Right cardiac atrium (tissue), 5 donors: ENCODE data around the gene GSK3A. TPM values are rescaled to one million over a fixed set of nuclear protein-coding genes. Genes with fewer than 3 reads are reported as not detected.

Source experiments
- ATAC-seq, 2 donors: fragments of 200-7000 bp; cut with Tn5 transposase; one replicate each; pipeline versions ENCODE4 v1.8.0 to v1.9.1; 2020; ENCODE audit warnings: moderate library complexity in 2 of 2, mild to moderate bottlenecking in 1 of 2
- DNase-seq, 3 donors: peaks; one replicate each; pipeline ENCODE4 v3.0.0-alpha.2; 2020
- H3K27ac ChIP-seq: one replicate; pipeline ENCODE4 v1.5.1; 2013; ENCODE audit warnings: mild to moderate bottlenecking, low read length, control low read depth, moderate library complexity
- H3K27me3 ChIP-seq: one replicate; pipeline ENCODE4 v1.6.1; 2013; ENCODE audit not compliant: control insufficient read depth, insufficient read depth
- H3K4me1 ChIP-seq: one replicate; pipeline ENCODE4 v1.6.1; 2013; ENCODE audit warnings: low read length; ENCODE audit not compliant: control insufficient read depth, insufficient read depth
- H3K4me3 ChIP-seq: one replicate; pipeline ENCODE4 v1.5.1; 2013; ENCODE audit warnings: low read length, control low read depth
- H3K9me3 ChIP-seq: one replicate; pipeline ENCODE4 v1.6.1; 2013; ENCODE audit warnings: low read length; ENCODE audit not compliant: control insufficient read depth
- WGBS: extraction: QIAGEN DNeasy Blood & Tissue Kit; methylation state at CpG from one replicate; pipeline ENCODE4 v1.1.7; 2013; 5-methylcytosine and 5-hydroxymethylcytosine counted together
- intact Hi-C, 4 donors: fragments of 100-400 bp; cut with DNase I; formaldehyde crosslinking; loops; one replicate each; pipeline versions ENCODE4 v1.11.0 to v1.14.0; 2022 to 2023
- polyA plus RNA-seq: library from polyadenylated mRNA; stranded (reverse); fragments of 200-250 nt; gene quantifications from one replicate; pipeline ENCODE4 v1.2.3, GENCODE V29; 2013
- total RNA-seq, 4 donors: library from RNA; stranded (reverse); fragmentation: NEBNext Ultra II Directional; extraction: Animal tissue kit (Norgen Biotek cat#: 25700); gene quantifications; one replicate each; pipeline ENCODE4 v1.2.1, GENCODE V29; 2021
- donor health status: healthy with polysubstance abuse.
- donor health status: DM: no; HTN: yes; CAD: no.
- donor health status: DM: no; HTN: no; CAD: no.
- donor health status: DM: no; HTN: yes; CAD: no; lungs with severe emphysema.
- donor health status: DM: yes; HTN: yes; CAD: no.

Gene GSK3A
- total and polyA plus RNA-seq, 5 donors, result 32.0 to 46.5 (median 36.2) TPM

GRCh38 chr19:42252365-42253244 is 10.2 kb upstream of the GSK3A start:
- peak; percentile 69 to 83 (median 78) for DNase-seq
- H3K9me3 ChIP-seq, result no peaks in the 10 kb centered on the region
- ATAC-seq, result peak; percentile 0
- H3K4me3 ChIP-seq, result peak overlapping the region; percentile 89
- H3K27ac ChIP-seq, result peak overlapping the region; percentile 85
- WGBS, result 2% methylated on average over 27 of the region's 27 CpGs
- peaks cover 13% of the 10 kb centered on the region for H3K4me1 ChIP-seq
- intact Hi-C loops, result no loop called here
- no peaks in the 10 kb centered on the region for H3K27me3 ChIP-seq

- H3K4me1 ChIP-seq, result peaks cover 13% of the 10 kb centered on the region
- intact Hi-C loops, result no loop called here
- H3K9me3 ChIP-seq, result no peaks in the 10 kb centered on the region
Observed at GRCh38 chr19:42251572-42252358, 9.4 kb upstream of the GSK3A start.

GRCh38 chr19:42250666-42251531 is 8.5 kb upstream of the GSK3A start:
- peak overlapping the region; percentile 10 for H3K4me3 ChIP-seq
- 5% methylated on average over 19 of the region's 19 CpGs for WGBS
- intact Hi-C loops, result no loop called here
- peaks cover 13% of the 10 kb centered on the region for H3K4me1 ChIP-seq
- ATAC-seq (no peak), DNase-seq (peak; percentile 69 to 83 (median 82))
- peak overlapping the region; percentile 75 for H3K27ac ChIP-seq
- no peaks in the 10 kb centered on the region for H3K9me3 ChIP-seq
- no peaks in the 10 kb centered on the region for H3K27me3 ChIP-seq

More at GRCh38 chr19:42251572-42252358, 9.4 kb upstream of the GSK3A start:
- WGBS, result 51% methylated on average over 4 of the region's 4 CpGs
- H3K27ac ChIP-seq, result peak overlapping the region; percentile 73
- no peak for ATAC-seq
- DNase-seq, result peak in 1 of 3 donors; percentile 35
- H3K4me3 ChIP-seq, result peak overlapping the region; percentile 89
- H3K27me3 ChIP-seq, result no peaks in the 10 kb centered on the region

GRCh38 chr19:42250183-42250665 is 7.8 kb upstream of the GSK3A start:
- peak in 1 of 2 donors; percentile 5 for ATAC-seq
- DNase-seq, result peak; percentile 80 to 85 (median 84)
- H3K4me1 ChIP-seq, result peaks cover 13% of the 10 kb centered on the region
- intact Hi-C loops, result no loop called here
- 27% methylated on average over 15 of the region's 15 CpGs for WGBS
- H3K27me3 ChIP-seq, result no peaks in the 10 kb centered on the region
- H3K4me3 ChIP-seq, result no peak overlapping the region
- H3K9me3 ChIP-seq, result no peaks in the 10 kb centered on the region
- peak overlapping the region; percentile 75 for H3K27ac ChIP-seq

GRCh38 chr19:42249769-42250168 is 7.4 kb upstream of the GSK3A start:
- H3K4me3 ChIP-seq, result no peak overlapping the region
- ATAC-seq, result no peak
- 59% methylated on average over 6 of the region's 6 CpGs for WGBS

GRCh38 chr19:42249149-42249750 is 6.8 kb upstream of the GSK3A start:
- Histone ChIP-seq H3K27ac (no peak overlapping the region), H3K9me3 (no peaks in the 10 kb centered on the region), H3K4me1 (peaks cover 18% of the 10 kb centered on the region), H3K4me3 (no peak overlapping the region), H3K27me3 (no peaks in the 10 kb centered on the region)
- no peak for ATAC-seq
- WGBS, result 77% methylated on average over 36 of the region's 36 CpGs
- intact Hi-C loops, result loop anchor here (5.0 kb wide), 2 partner anchors 33 to 48 kb away; no protein-coding TSS in a partner anchor
- peak in 1 of 3 donors; percentile 73 for DNase-seq

More at GRCh38 chr19:42249769-42250168, 7.4 kb upstream of the GSK3A start:
- no peaks in the 10 kb centered on the region for H3K27me3 ChIP-seq
- no peak for DNase-seq
- H3K4me1 ChIP-seq, result peaks cover 18% of the 10 kb centered on the region
- no peaks in the 10 kb centered on the region for H3K9me3 ChIP-seq
- intact Hi-C loops, result loop anchor here (5.0 kb wide), 2 partner anchors 33 to 48 kb away; no protein-coding TSS in a partner anchor
- peak overlapping the region; percentile 75 for H3K27ac ChIP-seq

- ATAC-seq (no peak), DNase-seq (no peak)
- H3K27ac ChIP-seq, result no peak overlapping the region
- no peaks in the 10 kb centered on the region for H3K27me3 ChIP-seq
- 82% methylated on average over 41 of the region's 41 CpGs for WGBS
- H3K4me3 ChIP-seq, result no peak overlapping the region
- intact Hi-C loops, result loop anchor here (5.0 kb wide), 2 partner anchors 34 to 49 kb away; no protein-coding TSS in a partner anchor
- H3K4me1 ChIP-seq, result peaks cover 18% of the 10 kb centered on the region
- no peaks in the 10 kb centered on the region for H3K9me3 ChIP-seq
Observed at GRCh38 chr19:42248270-42249148, 6.1 kb upstream of the GSK3A start.

GRCh38 chr19:42247640-42248199 is 5.3 kb upstream of the GSK3A start:
- Histone ChIP-seq H3K9me3 (no peaks in the 10 kb centered on the region), H3K27me3 (no peaks in the 10 kb centered on the region), H3K27ac (no peak overlapping the region), H3K4me1 (peaks cover 18% of the 10 kb centered on the region), H3K4me3 (no peak overlapping the region)
- DNase-seq (no peak), ATAC-seq (no peak)
- intact Hi-C loops, result loop anchor here (5.0 kb wide), 2 partner anchors 35 to 50 kb away; no protein-coding TSS in a partner anchor
- 86% methylated on average over 6 of the region's 6 CpGs for WGBS
